MCF 10A (cell line): ENCODE measurements around the gene TMEM121. TPM values are rescaled to one million over a fixed set of nuclear protein-coding genes. Genes with fewer than 3 reads are reported as not detected.

Experiments used
- BruUV-seq: library from RNA; stranded (reverse); fragments of 400-500 nt; replicated peaks from 2 replicates; lab custom pipeline; 2021; lab: Mats Ljungman, UMichigan
- CTCF ChIA-PET: fragments of 300-600 bp; sonication (Branson Sonifier 250); formaldehyde crosslinking; extraction: SDS; loops from one replicate; lab custom pipeline; 2021; ENCODE audit warnings: antibody characterized with exemption, inconsistent platforms; lab: Yijun Ruan, JAX
- POLR2A ChIA-PET: fragments of 300-600, 350-650 bp; sonication (Branson Sonifier 250); formaldehyde crosslinking; extraction: SDS; loops from one replicate; lab custom pipeline; 2020; ENCODE audit warnings: antibody characterized with exemption, inconsistent platforms; lab: Yijun Ruan, JAX
- DNase-seq: peaks from one replicate; pipeline ENCODE4 v3.0.0-alpha.2; 2018; ENCODE audit not compliant: unreplicated experiment
- H3K27ac Mint-ChIP-seq: one replicate; pipeline ENCODE4 v1.8.0; 2022; ENCODE audit warnings: mild to moderate bottlenecking, low read depth, mixed read lengths; ENCODE audit not compliant: unreplicated experiment
- H3K27me3 Mint-ChIP-seq: one replicate; pipeline ENCODE4 v1.8.0; 2022; ENCODE audit warnings: mixed read lengths; ENCODE audit not compliant: insufficient read depth, unreplicated experiment
- H3K36me3 Mint-ChIP-seq: one replicate; pipeline ENCODE4 v1.8.0; 2022; ENCODE audit warnings: mild to moderate bottlenecking, moderate library complexity, mixed read lengths; ENCODE audit not compliant: insufficient read depth, unreplicated experiment
- H3K4me1 Mint-ChIP-seq: one replicate; pipeline ENCODE4 v1.8.0; 2022; ENCODE audit warnings: mixed read lengths; ENCODE audit not compliant: insufficient read depth, unreplicated experiment
- H3K4me3 Mint-ChIP-seq: one replicate; pipeline ENCODE4 v1.8.0; 2022; ENCODE audit warnings: mild to moderate bottlenecking, moderate library complexity, mixed read lengths; ENCODE audit not compliant: unreplicated experiment
- H3K9me3 Mint-ChIP-seq: one replicate; pipeline ENCODE4 v1.8.0; 2022; ENCODE audit warnings: mixed read lengths; ENCODE audit not compliant: unreplicated experiment
- CTCF ChIP-seq: fragments of 200-600 bp; IDR thresholded peaks from one replicate; pipeline ENCODE4 v1.8.0; 2022; ENCODE audit warnings: antibody characterized with exemption, mild to moderate bottlenecking; ENCODE audit not compliant: unreplicated experiment
- intact Hi-C: fragments of 100-400 bp; cut with micrococcal nuclease; formaldehyde crosslinking; loops from 2 replicates; pipeline ENCODE4 v1.14.1; 2022
- total RNA-seq: library from RNA; stranded (reverse); gene quantifications from 2 replicates; pipeline ENCODE4 v1.2.3, GENCODE V29; 2022

TMEM121 gene
- total RNA-seq, 1 experiment from 2014 or later, result 0.68 TPM

GRCh38 chr14:105534586-105534985 is 8.2 kb downstream of the TMEM121 start:
- Mint-ChIP-seq H3K4me1 (no peaks in the 10 kb centered on the region), H3K36me3 (no peaks in the 10 kb centered on the region)

GRCh38 chr14:105536051-105536450 is 9.7 kb downstream of the TMEM121 start:
- no peaks in the 10 kb centered on the region for H3K4me1 Mint-ChIP-seq
- POLR2A ChIA-PET, result no interaction called here

More at GRCh38 chr14:105534586-105534985, 8.2 kb downstream of the TMEM121 start:
- POLR2A ChIA-PET, result no interaction called here
- no peak overlapping the region for H3K27ac Mint-ChIP-seq
- H3K27me3 Mint-ChIP-seq, result peaks cover 52% of the 10 kb centered on the region
- no peak for DNase-seq
- no peak overlapping the region for H3K4me3 Mint-ChIP-seq
- CTCF ChIA-PET, result no interaction called here
- intact Hi-C loops, result no loop called here
- TF ChIP-seq CTCF, result no peak
- BruUV-seq, result no TSS peak
- no peaks in the 10 kb centered on the region for H3K9me3 Mint-ChIP-seq

DNA sequence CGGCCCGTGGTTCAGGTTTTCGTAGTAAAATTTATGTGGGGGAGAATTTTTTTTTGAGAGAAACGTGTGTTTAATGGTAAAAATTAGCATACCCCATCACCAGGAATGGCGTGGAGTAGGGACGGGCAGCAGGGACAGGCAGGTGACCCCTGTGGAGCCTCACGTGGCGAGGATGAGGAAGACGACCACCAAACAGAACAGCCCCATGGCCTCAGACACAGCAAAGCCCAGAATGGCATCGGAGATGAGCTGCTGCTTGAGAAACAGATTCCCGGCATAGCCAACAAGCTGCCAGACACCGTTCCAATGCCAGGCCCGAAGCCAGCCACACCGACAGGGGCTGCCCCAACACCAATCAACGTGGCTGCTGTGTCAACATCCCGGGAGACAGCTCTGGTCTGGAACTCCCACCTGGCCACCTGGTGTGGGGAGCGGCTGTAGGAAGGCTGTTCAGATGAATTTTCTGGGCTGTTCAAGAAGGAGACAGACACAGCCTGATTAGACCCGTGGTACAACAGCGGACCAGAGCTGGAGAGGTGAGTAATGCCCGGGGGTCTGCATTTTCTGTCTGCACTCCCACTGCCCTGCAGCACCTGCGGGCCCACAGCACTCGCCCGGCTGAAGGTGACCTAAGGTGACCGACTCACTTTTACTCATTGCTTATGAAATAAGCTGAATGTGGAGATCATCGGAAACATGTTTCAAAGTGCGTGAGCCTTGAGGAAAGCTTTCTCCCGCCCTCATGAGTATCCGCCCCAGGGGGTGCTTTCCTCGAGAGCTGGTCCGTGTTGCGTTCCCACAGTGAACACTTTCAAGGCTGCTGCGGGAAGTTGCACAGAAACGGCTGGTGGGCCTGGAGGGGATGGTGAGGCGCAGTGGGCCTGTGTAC is 10.6 kb downstream of the TMEM121 start:
- POLR2A ChIA-PET, result no interaction called here
- H3K9me3 Mint-ChIP-seq, result peaks cover 5% of the 10 kb centered on the region
- no TSS peak for BruUV-seq
- no peak overlapping the region for H3K4me3 Mint-ChIP-seq
- peaks cover 62% of the 10 kb centered on the region for H3K27me3 Mint-ChIP-seq
- no peaks in the 10 kb centered on the region for H3K36me3 Mint-ChIP-seq
- intact Hi-C loops, result no loop called here
- no peak for DNase-seq
- CTCF ChIA-PET, result interaction anchor here (0.5 to 2.6 kb wide), 23 partner anchors 8 to 1021 kb away, joined by 3 to 21 read pairs (median 4); no protein-coding TSS in a partner anchor
- TF ChIP-seq CTCF, result no peak
- H3K4me1 Mint-ChIP-seq, result no peaks in the 10 kb centered on the region
- H3K27ac Mint-ChIP-seq, result no peak overlapping the region

More at GRCh38 chr14:105536051-105536450, 9.7 kb downstream of the TMEM121 start:
- no peaks in the 10 kb centered on the region for H3K36me3 Mint-ChIP-seq
- intact Hi-C loops, result no loop called here
- no peak overlapping the region for H3K4me3 Mint-ChIP-seq
- H3K27ac Mint-ChIP-seq, result no peak overlapping the region
- no TSS peak for BruUV-seq
- H3K27me3 Mint-ChIP-seq, result peaks cover 53% of the 10 kb centered on the region
- no peak for TF ChIP-seq CTCF
- DNase-seq, result no peak
- no peaks in the 10 kb centered on the region for H3K9me3 Mint-ChIP-seq
- CTCF ChIA-PET, result interaction anchor here (0.7 to 1.1 kb wide), 2 partner anchors 13 to 22 kb away, joined by 3 read pairs; no protein-coding TSS in a partner anchor
